ENCODE results near the gene MED27. TPM values are rescaled to one million over a fixed set of nuclear protein-coding genes. Genes with fewer than 3 reads are reported as not detected.

Gene MED27
- total and polyA plus RNA-seq, 2 donors (not counting 1 experiment from before 2014, with no cell fraction given), result 13.4 to 44.7 TPM

DNA sequence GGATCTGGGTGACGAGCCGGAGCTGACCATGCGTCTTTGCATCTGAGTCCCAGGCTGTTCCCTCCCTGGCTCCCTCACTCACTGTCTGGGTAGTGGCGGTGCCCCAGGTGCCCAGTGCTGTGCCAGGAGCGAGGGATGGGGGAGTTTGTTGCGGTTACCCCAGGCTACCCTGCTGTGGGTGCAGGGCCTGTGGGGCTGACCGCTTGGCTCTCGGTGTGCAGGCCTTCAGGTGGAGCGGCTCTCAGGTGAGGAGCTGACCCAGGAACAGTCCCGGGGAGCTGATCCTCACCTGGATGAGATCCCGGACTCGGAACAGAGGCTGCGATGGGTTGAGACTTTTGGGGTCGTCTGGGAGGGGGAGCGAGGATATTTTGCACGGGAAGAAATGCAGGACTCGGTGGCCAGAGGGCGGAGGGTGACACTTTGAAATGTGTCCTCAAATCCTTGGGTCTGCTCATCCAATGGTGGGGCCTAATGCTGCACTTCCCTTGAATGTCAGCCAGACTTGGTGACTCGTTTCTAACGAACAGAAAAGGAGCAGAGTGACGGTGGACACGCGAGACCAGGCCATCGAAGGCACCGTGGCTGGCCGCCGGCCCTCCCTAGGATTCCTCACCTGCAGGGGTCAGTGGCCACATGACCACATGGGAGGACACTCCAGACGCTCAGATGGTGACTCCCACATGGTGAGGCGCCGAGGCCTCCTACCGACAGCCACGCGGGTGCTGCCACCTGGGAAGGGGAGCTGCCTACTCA, 235.5 kb downstream of the MED27 start:
- Histone ChIP-seq H3K9me3 (ENCODE audit: control insufficient read depth, insufficient read depth, low read depth, low read length) (no peaks in the 10 kb centered on the region), H3K4me2 (ENCODE audit: extremely low read depth, insufficient read depth, low read length) (no peak overlapping the region), H3K79me2 (ENCODE audit: control insufficient read depth, insufficient read depth, low read length) (no peaks in the 10 kb centered on the region), H2AFZ (ENCODE audit: low read length) (no peak overlapping the region), H3K27me3 (ENCODE audit: control insufficient read depth, insufficient read depth, low read length) (no peaks in the 10 kb centered on the region), H3K4me1 (ENCODE audit: control insufficient read depth, extremely low read depth, insufficient read depth, low read length) (no peaks in the 10 kb centered on the region), H3K9ac (ENCODE audit: insufficient read depth, low read length) (no peak overlapping the region), H4K20me1 (ENCODE audit: control insufficient read depth, extremely low read depth, insufficient read depth, low read length) (no peaks in the 10 kb centered on the region), H3K36me3 (ENCODE audit: control insufficient read depth, insufficient read depth, low read length) (no peaks in the 10 kb centered on the region), H3K4me3 (replicated peaks in 1 of 4; ENCODE audit: control extremely low read depth in 1 of 4, insufficient read depth in 1 of 4, low read depth in 3 of 4, low read length in 4 of 4) (no peak overlapping the region), H3K27ac (ENCODE audit: insufficient read depth, low read length) (no peak overlapping the region)
- DNase-seq (ENCODE audit: low read depth in 2 of 2), result no peak
- TF ChIP-seq, protein P1, sequence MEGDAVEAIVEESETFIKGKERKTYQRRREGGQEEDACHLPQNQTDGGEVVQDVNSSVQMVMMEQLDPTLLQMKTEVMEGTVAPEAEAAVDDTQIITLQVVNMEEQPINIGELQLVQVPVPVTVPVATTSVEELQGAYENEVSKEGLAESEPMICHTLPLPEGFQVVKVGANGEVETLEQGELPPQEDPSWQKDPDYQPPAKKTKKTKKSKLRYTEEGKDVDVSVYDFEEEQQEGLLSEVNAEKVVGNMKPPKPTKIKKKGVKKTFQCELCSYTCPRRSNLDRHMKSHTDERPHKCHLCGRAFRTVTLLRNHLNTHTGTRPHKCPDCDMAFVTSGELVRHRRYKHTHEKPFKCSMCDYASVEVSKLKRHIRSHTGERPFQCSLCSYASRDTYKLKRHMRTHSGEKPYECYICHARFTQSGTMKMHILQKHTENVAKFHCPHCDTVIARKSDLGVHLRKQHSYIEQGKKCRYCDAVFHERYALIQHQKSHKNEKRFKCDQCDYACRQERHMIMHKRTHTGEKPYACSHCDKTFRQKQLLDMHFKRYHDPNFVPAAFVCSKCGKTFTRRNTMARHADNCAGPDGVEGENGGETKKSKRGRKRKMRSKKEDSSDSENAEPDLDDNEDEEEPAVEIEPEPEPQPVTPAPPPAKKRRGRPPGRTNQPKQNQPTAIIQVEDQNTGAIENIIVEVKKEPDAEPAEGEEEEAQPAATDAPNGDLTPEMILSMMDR (conservative IDR thresholded peaks at IDR 0.05 in 1 of 2, IDR thresholded peaks at IDR 0.05 in 1 of 2; ENCODE audit: low read depth in 1 of 2, low read length in 2 of 2), result no peak
- no peak for TF ChIP-seq EZH2 (IDR thresholded peaks at IDR 0.05; ENCODE audit: low read length, missing control alignments)

DNA sequence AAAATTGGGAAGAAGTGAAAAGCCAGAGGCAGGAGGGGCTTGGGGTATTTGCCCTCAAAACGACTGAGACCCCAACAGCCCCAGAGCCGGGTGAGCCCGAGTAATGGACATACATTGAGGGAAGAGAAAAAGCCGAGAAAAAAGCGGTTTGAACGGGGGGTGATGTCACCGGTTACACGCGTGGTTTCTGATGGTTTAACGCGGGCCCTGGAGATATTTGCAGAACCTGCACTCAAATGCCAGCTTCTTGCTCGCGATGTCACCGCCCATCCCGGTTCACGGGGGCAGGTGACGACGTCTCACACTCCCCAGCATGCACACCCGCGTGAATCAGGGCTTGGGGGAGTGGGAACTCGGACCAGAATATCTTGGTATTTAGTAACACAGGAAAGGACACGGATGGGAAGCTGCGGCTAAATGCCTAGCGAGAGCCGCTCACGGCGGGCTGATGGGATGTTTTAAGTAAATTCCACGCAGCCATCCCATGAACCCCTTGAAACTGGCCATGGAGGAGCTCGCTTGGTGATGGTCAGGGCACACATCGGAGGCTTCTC, 237.8 kb downstream of the MED27 start:
- H3K4me3 ChIP-seq (replicated peaks in 1 of 4; ENCODE audit: control extremely low read depth in 1 of 4, insufficient read depth in 1 of 4, low read depth in 3 of 4, low read length in 4 of 4), result no peak overlapping the region
- no peaks in the 10 kb centered on the region for H3K4me1 ChIP-seq (ENCODE audit: control insufficient read depth, extremely low read depth, insufficient read depth, low read length)
- H4K20me1 ChIP-seq (ENCODE audit: control insufficient read depth, extremely low read depth, insufficient read depth, low read length), result no peaks in the 10 kb centered on the region
- no peaks in the 10 kb centered on the region for H3K27me3 ChIP-seq (ENCODE audit: control insufficient read depth, insufficient read depth, low read length)
- H2AFZ ChIP-seq (ENCODE audit: low read length), result no peak overlapping the region
- no peak overlapping the region for H3K9ac ChIP-seq (ENCODE audit: insufficient read depth, low read length)
- H3K79me2 ChIP-seq (ENCODE audit: control insufficient read depth, insufficient read depth, low read length), result no peaks in the 10 kb centered on the region
- H3K27ac ChIP-seq (ENCODE audit: insufficient read depth, low read length), result no peak overlapping the region
- no peak overlapping the region for H3K4me2 ChIP-seq (ENCODE audit: extremely low read depth, insufficient read depth, low read length)
- no peaks in the 10 kb centered on the region for H3K36me3 ChIP-seq (ENCODE audit: control insufficient read depth, insufficient read depth, low read length)
- DNase-seq (ENCODE audit: low read depth in 2 of 2), result no peak
- no peaks in the 10 kb centered on the region for H3K9me3 ChIP-seq (ENCODE audit: control insufficient read depth, insufficient read depth, low read depth, low read length)
- TF ChIP-seq, protein P1 (conservative IDR thresholded peaks at IDR 0.05 in 1 of 2, IDR thresholded peaks at IDR 0.05 in 1 of 2; ENCODE audit: low read depth in 1 of 2, low read length in 2 of 2), result no peak
- TF ChIP-seq EZH2 (IDR thresholded peaks at IDR 0.05; ENCODE audit: low read length, missing control alignments), result no peak

DNA sequence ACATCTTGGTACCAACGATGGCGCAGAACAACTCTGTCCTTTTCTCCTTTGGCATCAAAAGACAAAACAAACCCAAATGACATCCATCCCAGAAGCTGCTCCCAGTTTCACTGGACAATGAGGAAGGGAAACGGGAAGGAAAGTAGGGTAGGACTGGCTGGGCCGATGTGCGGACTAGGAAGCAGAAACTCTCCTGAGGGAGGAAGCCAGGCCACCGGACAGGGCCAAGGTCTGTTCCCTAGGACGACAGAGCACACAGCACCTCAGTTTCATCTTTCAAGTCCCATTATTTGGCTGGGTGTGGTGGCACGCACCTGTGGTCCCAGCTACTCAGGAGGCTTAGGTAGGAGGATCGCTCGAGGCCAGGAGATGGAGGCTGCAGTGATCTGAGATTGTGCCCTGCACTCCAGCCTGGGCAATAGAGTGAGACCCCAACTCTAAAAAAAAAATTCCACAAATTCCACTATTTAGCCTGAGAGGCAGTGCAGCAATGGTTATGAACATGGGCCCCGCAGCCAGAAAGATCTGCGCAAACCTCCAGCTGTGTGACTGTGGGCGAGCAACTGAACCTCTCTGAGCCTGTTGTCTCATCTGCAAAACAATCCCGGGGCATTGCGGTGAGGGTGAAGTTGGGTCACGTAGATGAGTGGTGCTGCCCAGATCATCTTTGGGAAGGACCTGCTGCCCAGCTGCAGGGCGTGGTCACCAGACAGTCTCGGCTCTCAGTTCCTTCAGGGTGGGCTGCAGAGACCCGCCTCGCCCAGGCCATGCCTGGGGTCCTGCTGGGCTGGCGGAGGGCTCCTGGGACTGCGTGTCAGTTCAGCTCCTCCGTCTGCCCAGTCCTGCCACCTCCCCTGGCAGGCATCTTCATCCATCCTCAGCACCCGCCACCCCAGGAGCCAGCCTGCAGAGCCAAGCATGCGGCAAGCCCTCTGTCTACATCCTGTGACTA, 238.6 kb downstream of the MED27 start:
- DNase-seq (ENCODE audit: low read depth in 2 of 2), result no peak
- no peak overlapping the region for H3K9ac ChIP-seq (ENCODE audit: insufficient read depth, low read length)
- TF ChIP-seq, protein P1 (conservative IDR thresholded peaks at IDR 0.05 in 1 of 2, IDR thresholded peaks at IDR 0.05 in 1 of 2; ENCODE audit: low read depth in 1 of 2, low read length in 2 of 2), result no peak
- TF ChIP-seq EZH2 (IDR thresholded peaks at IDR 0.05; ENCODE audit: low read length, missing control alignments), result no peak
- no peaks in the 10 kb centered on the region for H3K27me3 ChIP-seq (ENCODE audit: control insufficient read depth, insufficient read depth, low read length)
- H4K20me1 ChIP-seq (ENCODE audit: control insufficient read depth, extremely low read depth, insufficient read depth, low read length), result no peaks in the 10 kb centered on the region
- no peaks in the 10 kb centered on the region for H3K79me2 ChIP-seq (ENCODE audit: control insufficient read depth, insufficient read depth, low read length)
- no peak overlapping the region for H3K4me2 ChIP-seq (ENCODE audit: extremely low read depth, insufficient read depth, low read length)
- no peak overlapping the region for H2AFZ ChIP-seq (ENCODE audit: low read length)
- no peak overlapping the region for H3K4me3 ChIP-seq (replicated peaks in 1 of 4; ENCODE audit: control extremely low read depth in 1 of 4, insufficient read depth in 1 of 4, low read depth in 3 of 4, low read length in 4 of 4)
- H3K36me3 ChIP-seq (ENCODE audit: control insufficient read depth, insufficient read depth, low read length), result no peaks in the 10 kb centered on the region
- H3K9me3 ChIP-seq (ENCODE audit: control insufficient read depth, insufficient read depth, low read depth, low read length), result no peaks in the 10 kb centered on the region
- H3K27ac ChIP-seq (ENCODE audit: insufficient read depth, low read length), result no peak overlapping the region
- H3K4me1 ChIP-seq (ENCODE audit: control insufficient read depth, extremely low read depth, insufficient read depth, low read length), result no peaks in the 10 kb centered on the region
